Left ventricle myocardium inferior (tissue), 1 donor: Measurements from ENCODE around the gene FRMD4A. TPM values are rescaled to one million over a fixed set of nuclear protein-coding genes. Genes with fewer than 3 reads are reported as not detected.
A peak's percentile ranks its signal among the peaks of the same experiment; 100 is the strongest.

Experiments used
- DNase-seq: peaks from one replicate; pipeline ENCODE4 v3.0.0-alpha.2; 2020
- H3K27ac ChIP-seq: fragments of 200-600 bp; replicated peaks from 2 replicates; pipeline ENCODE4 v1.8.0; 2021
- H3K27me3 ChIP-seq: fragments of 200-600 bp; 2 replicates; pipeline ENCODE4 v1.8.0; 2021; ENCODE audit warnings: low read depth
- H3K36me3 ChIP-seq: fragments of 200-600 bp; 2 replicates; pipeline ENCODE4 v1.8.0; 2021
- H3K4me1 ChIP-seq: fragments of 200-600 bp; 2 replicates; pipeline ENCODE4 v1.8.0; 2021
- H3K4me3 ChIP-seq: fragments of 200-600 bp; 2 replicates; pipeline ENCODE4 v1.8.0; 2021; ENCODE audit warnings: mild to moderate bottlenecking, moderate library complexity
- H3K9me3 ChIP-seq: fragments of 200-600 bp; replicated peaks from 2 replicates; pipeline ENCODE4 v1.8.0; 2021
- CTCF ChIP-seq: fragments of 200-600 bp; IDR thresholded peaks from 2 replicates; pipeline ENCODE4 v1.8.0; 2021; ENCODE audit warnings: antibody characterized with exemption, mild to moderate bottlenecking, borderline replicate concordance
- intact Hi-C: fragments of 100-400 bp; cut with micrococcal nuclease; formaldehyde crosslinking; loops from one replicate; pipeline ENCODE4 v1.11.0; 2022
- total RNA-seq: library from RNA; stranded (reverse); fragmentation: NEBNext Ultra II Directional; extraction: Animal tissue kit (Norgen Biotek cat#: 25700); gene quantifications from one replicate; pipeline ENCODE4 v1.2.1, GENCODE V29; 2021
- donor health status: DM: no; HTN: yes; CAD: no; lungs with severe emphysema.

Gene FRMD4A
- total RNA-seq, 1 donor from 2014 or later, result 26.1 TPM

DNA sequence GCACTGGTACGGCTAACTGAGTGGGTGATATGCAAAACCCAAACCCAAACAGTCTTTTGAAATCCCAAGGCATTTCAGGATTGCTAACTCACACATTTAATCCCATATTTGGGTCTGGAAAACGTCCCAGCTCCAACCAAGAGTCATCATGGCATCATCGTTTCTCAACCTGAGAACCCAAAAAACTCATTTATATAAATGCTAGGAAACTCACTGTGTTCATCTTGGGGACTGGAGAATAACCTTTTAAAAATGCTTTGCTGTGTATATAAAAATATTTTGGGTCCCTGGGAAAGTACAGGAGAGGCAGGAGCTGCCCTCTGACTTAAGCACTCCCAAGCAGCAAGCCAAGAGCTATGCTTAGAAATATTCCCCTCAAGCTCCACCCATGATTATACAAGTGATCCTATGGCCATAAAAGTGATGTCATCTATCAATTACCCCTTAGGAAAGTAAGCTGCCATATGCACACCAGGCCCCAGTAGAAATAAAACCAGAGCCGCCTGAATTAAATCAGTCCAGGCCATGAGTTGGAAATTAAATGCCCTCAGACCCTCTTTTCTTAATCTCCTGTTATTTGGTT lies 352.1 kb downstream of the FRMD4A start:
- peaks cover 5% of the 10 kb centered on the region for H3K27me3 ChIP-seq
- peaks cover 8% of the 10 kb centered on the region for H3K4me1 ChIP-seq
- H3K27ac ChIP-seq, result no peak overlapping the region
- H3K36me3 ChIP-seq, result no peaks in the 10 kb centered on the region
- DNase-seq, result no peak
- intact Hi-C loops, result no loop called here
- no peak overlapping the region for H3K4me3 ChIP-seq
- no peak for TF ChIP-seq CTCF
- H3K9me3 ChIP-seq, result no peaks in the 10 kb centered on the region

- intact Hi-C loops, result no loop called here
- H3K27ac ChIP-seq, result no peak overlapping the region
- H3K9me3 ChIP-seq, result no peaks in the 10 kb centered on the region
- peaks cover 14% of the 10 kb centered on the region for H3K4me1 ChIP-seq
- H3K4me3 ChIP-seq, result no peak overlapping the region
- peaks cover 5% of the 10 kb centered on the region for H3K27me3 ChIP-seq
- no peak for TF ChIP-seq CTCF
- DNase-seq, result no peak
- no peaks in the 10 kb centered on the region for H3K36me3 ChIP-seq
Observed at GRCh38 chr10:13977861-13978532, 352.7 kb downstream of the FRMD4A start.

DNA sequence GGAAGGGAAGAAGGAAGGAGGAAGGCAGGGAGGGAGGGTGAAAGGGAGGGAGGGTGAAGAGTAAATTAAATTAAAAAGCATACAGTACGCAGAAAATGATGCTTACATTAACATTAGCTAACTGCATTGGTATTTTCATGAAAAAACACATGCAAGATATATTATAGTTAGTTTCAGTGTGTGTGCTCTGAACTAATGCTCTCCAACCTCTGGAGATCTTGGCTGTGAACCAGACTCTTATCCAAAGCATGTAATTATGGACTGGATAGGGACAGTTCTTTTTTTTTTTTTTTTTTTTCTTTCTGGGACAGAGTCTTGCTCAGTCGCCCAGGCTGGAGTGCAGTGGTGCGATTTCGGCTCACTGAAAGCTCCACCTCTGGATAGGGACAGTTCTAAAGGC lies 357.0 kb downstream of the FRMD4A start:
- no peak overlapping the region for H3K27ac ChIP-seq
- intact Hi-C loops, result no loop called here
- no peak for TF ChIP-seq CTCF

GRCh38 chr10:13972609-13973008 lies 358.1 kb downstream of the FRMD4A start:
- Histone ChIP-seq H3K4me1 (peaks cover 38% of the 10 kb centered on the region), H3K9me3 (no peaks in the 10 kb centered on the region), H3K27me3 (peaks cover 5% of the 10 kb centered on the region), H3K4me3 (no peak overlapping the region), H3K36me3 (no peaks in the 10 kb centered on the region), H3K27ac (no peak overlapping the region)
- intact Hi-C loops, result no loop called here
- DNase-seq, result no peak
- no peak for TF ChIP-seq CTCF

More for the DNA sequence above, 357.0 kb downstream of the FRMD4A start:
- Histone ChIP-seq H3K4me3 (no peak overlapping the region), H3K4me1 (peaks cover 38% of the 10 kb centered on the region), H3K9me3 (no peaks in the 10 kb centered on the region), H3K36me3 (no peaks in the 10 kb centered on the region), H3K27me3 (peaks cover 5% of the 10 kb centered on the region)
- DNase-seq, result no peak

DNA sequence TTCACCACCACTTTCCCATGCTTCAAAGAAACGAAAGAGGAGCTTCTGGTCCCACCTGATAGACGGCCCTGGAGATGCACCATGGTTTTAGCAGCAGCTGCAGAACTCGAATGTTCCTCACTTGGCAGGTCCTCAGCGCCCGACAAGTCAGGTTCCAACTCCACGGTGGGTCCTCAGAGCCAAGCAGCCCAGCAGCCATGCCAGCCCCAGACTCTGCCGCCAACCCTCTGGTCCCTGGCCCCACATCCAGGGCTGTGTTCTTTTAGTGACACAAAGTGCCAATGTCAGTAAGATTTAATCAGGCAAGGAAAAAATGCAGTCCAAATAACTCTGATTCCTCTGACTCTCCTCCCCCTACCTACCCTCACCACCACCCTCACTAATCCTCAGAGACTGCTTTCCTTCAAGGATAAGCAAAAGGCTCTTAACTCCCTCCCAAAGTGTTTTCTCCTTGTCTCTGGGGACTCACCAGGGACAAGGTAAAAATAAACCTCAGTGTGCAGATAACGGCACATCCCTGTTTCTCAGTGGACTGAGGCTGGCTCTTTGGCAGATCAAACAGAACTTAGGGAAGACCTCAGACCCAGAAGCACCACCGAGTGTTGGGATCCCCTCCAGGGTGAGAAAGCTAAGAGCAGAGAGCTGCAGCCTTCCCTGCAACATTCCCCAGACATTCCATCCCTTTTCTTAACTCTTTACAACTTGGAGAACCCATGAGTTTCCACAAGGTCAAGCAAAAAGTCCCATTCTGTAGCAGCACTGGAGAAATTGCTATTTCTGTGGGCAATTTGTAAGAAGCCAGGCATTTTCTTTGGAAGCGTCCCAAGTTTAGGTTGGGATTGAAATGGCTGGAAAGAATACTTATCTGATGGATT lies 358.9 kb downstream of the FRMD4A start:
- intact Hi-C loops, result no loop called here
- Histone ChIP-seq H3K4me1 (peaks cover 38% of the 10 kb centered on the region), H3K27me3 (peaks cover 5% of the 10 kb centered on the region), H3K9me3 (no peaks in the 10 kb centered on the region), H3K36me3 (no peaks in the 10 kb centered on the region), H3K27ac (peak overlapping the region; percentile 21), H3K4me3 (peak overlapping the region; percentile 14)
- no peak for DNase-seq
- TF ChIP-seq CTCF, result no peak
